ENCODE data around the gene SPAG9.

Gene SPAG9

DNA sequence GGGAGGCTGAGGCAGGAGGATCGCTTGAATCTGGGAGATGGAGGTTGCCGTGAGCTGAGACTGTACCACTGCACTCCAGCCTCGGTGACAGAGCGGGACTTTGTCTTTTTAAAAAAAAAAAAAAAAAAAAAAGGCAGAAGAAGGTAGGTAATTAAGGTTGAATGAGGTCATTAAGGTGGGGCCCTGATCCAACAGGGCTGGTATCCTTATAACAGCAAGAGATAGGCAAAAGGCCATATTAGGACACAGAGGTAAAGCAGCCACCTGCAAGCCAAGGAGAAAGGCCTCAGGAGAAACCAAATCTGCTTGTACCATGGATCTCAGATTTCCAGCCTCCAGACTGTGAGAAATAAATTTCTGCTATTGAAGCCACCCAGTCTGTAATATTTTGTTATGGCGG lies 60.3 kb downstream of the SPAG9 start:
- TF ChIP-seq, protein P1, sequence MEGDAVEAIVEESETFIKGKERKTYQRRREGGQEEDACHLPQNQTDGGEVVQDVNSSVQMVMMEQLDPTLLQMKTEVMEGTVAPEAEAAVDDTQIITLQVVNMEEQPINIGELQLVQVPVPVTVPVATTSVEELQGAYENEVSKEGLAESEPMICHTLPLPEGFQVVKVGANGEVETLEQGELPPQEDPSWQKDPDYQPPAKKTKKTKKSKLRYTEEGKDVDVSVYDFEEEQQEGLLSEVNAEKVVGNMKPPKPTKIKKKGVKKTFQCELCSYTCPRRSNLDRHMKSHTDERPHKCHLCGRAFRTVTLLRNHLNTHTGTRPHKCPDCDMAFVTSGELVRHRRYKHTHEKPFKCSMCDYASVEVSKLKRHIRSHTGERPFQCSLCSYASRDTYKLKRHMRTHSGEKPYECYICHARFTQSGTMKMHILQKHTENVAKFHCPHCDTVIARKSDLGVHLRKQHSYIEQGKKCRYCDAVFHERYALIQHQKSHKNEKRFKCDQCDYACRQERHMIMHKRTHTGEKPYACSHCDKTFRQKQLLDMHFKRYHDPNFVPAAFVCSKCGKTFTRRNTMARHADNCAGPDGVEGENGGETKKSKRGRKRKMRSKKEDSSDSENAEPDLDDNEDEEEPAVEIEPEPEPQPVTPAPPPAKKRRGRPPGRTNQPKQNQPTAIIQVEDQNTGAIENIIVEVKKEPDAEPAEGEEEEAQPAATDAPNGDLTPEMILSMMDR (IDR thresholded peaks at IDR 0.05; ENCODE audit: low read depth, low read length, poor library complexity, severe bottlenecking) = no peak
- no peak for TF ChIP-seq EZH2phosphoT487 (IDR thresholded peaks at IDR 0.05; ENCODE audit: borderline replicate concordance, low read length)
- Histone ChIP-seq H4K20me1 (ENCODE audit: control insufficient read depth, insufficient read depth, low read depth, low read length) (peaks cover 9% of the 10 kb centered on the region; the same call in 1 of the 2 replicates), H3K27me3 (ENCODE audit: control insufficient read depth, low read length) (no peaks in the 10 kb centered on the region), H3K27ac (ENCODE audit: low read depth, low read length) (no peak overlapping the region), H3K4me3 (ENCODE audit: low read length) (no peak overlapping the region), H3K79me2 (ENCODE audit: control insufficient read depth, low read length) (peaks cover 37% of the 10 kb centered on the region), H3F3A (ENCODE audit: control insufficient read depth, insufficient read depth) (peaks cover 8% of the 10 kb centered on the region; the same call in 1 of the 2 replicates), H3K4me1 (ENCODE audit: control insufficient read depth, low read length) (peaks cover 6% of the 10 kb centered on the region; the same call in 1 of the 2 replicates), H3K36me3 (ENCODE audit: control insufficient read depth, low read length) (no peaks in the 10 kb centered on the region), H3K9me3 (ENCODE audit: control insufficient read depth, insufficient read depth, low read length) (no peaks in the 10 kb centered on the region), H3K9me2 (replicated peaks; ENCODE audit: control insufficient read depth, low read length) (no peaks in the 10 kb centered on the region), H3K4me2 (ENCODE audit: low read length) (no peak overlapping the region)

DNA sequence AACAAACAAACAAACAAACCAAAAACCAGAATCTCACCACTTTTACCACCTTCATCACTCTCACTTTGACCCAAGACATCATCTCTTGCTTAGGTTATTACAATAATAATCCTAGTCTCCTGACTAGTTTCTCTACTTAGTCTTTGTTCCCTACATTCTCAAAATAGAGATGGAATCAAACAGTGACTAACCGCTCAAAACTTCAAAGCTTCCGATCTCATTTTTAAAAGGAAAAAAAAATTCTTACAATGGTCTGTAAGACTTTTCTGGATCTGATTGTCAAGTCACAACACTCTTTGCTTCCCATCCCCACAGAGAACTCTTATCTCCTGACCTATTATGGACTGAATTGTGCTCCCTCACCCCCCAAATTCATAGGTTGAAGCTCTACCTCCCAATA lies 60.9 kb downstream of the SPAG9 start:
- Histone ChIP-seq H3K27me3 (ENCODE audit: control insufficient read depth, low read length) (no peaks in the 10 kb centered on the region), H3K4me1 (ENCODE audit: control insufficient read depth, low read length) (peaks cover 6% of the 10 kb centered on the region; the same call in 1 of the 2 replicates), H3K27ac (ENCODE audit: low read depth, low read length) (no peak overlapping the region), H3F3A (ENCODE audit: control insufficient read depth, insufficient read depth) (peaks cover 8% of the 10 kb centered on the region; the same call in 1 of the 2 replicates), H3K36me3 (ENCODE audit: control insufficient read depth, low read length) (no peaks in the 10 kb centered on the region), H3K4me2 (ENCODE audit: low read length) (no peak overlapping the region), H4K20me1 (ENCODE audit: control insufficient read depth, insufficient read depth, low read depth, low read length) (peaks cover 9% of the 10 kb centered on the region; the same call in 1 of the 2 replicates), H3K9me3 (ENCODE audit: control insufficient read depth, insufficient read depth, low read length) (no peaks in the 10 kb centered on the region), H3K79me2 (ENCODE audit: control insufficient read depth, low read length) (peaks cover 36% of the 10 kb centered on the region), H3K9me2 (replicated peaks; ENCODE audit: control insufficient read depth, low read length) (no peaks in the 10 kb centered on the region), H3K4me3 (ENCODE audit: low read length) (no peak overlapping the region)
- TF ChIP-seq EZH2phosphoT487 (IDR thresholded peaks at IDR 0.05; ENCODE audit: borderline replicate concordance, low read length) = no peak
- TF ChIP-seq, protein P1 (IDR thresholded peaks at IDR 0.05; ENCODE audit: low read depth, low read length, poor library complexity, severe bottlenecking) = no peak

DNA sequence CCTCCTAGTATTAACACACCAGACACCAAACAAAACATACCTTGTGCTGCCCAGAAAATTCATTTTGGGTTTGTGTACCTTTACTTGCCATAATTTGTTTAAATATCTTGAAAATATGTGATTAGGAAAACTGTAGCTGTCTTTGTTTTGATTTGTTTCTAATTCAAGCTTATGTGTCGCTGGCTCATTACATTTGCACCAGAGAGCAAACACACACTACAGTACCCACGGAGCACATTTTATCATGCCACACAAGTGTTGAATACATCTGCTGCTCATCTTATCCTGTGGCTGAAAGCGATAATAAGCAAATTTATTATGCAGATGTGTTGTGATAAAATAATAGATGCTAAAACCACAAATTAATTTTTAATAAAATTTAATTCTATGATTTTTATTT lies 63.1 kb downstream of the SPAG9 start:
- TF ChIP-seq EZH2phosphoT487 (IDR thresholded peaks at IDR 0.05; ENCODE audit: borderline replicate concordance, low read length) = no peak
- TF ChIP-seq, protein P1 (IDR thresholded peaks at IDR 0.05; ENCODE audit: low read depth, low read length, poor library complexity, severe bottlenecking) = no peak
- Histone ChIP-seq H4K20me1 (ENCODE audit: control insufficient read depth, insufficient read depth, low read depth, low read length) (peaks cover 9% of the 10 kb centered on the region; the same call in 1 of the 2 replicates), H3K9me2 (replicated peaks; ENCODE audit: control insufficient read depth, low read length) (no peaks in the 10 kb centered on the region), H3K36me3 (ENCODE audit: control insufficient read depth, low read length) (no peaks in the 10 kb centered on the region), H3F3A (ENCODE audit: control insufficient read depth, insufficient read depth) (peaks cover 8% of the 10 kb centered on the region; the same call in 1 of the 2 replicates), H3K27me3 (ENCODE audit: control insufficient read depth, low read length) (no peaks in the 10 kb centered on the region), H3K27ac (ENCODE audit: low read depth, low read length) (no peak overlapping the region), H3K4me3 (ENCODE audit: low read length) (no peak overlapping the region), H3K4me1 (ENCODE audit: control insufficient read depth, low read length) (peaks cover 13% of the 10 kb centered on the region; the same call in 1 of the 2 replicates), H3K4me2 (ENCODE audit: low read length) (no peak overlapping the region), H3K79me2 (ENCODE audit: control insufficient read depth, low read length) (peaks cover 30% of the 10 kb centered on the region), H3K9me3 (ENCODE audit: control insufficient read depth, insufficient read depth, low read length) (no peaks in the 10 kb centered on the region)
